HG02623 (cell line): ENCODE data around the gene SPTLC1.

Experiments
- ATAC-seq: cut with Tn5 transposase; IDR thresholded peaks from one replicate; pipeline ENCODE4 v1.9.1; 2021; ENCODE audit warnings: moderate library complexity; ENCODE audit not compliant: unreplicated experiment

SPTLC1 gene

DNA sequence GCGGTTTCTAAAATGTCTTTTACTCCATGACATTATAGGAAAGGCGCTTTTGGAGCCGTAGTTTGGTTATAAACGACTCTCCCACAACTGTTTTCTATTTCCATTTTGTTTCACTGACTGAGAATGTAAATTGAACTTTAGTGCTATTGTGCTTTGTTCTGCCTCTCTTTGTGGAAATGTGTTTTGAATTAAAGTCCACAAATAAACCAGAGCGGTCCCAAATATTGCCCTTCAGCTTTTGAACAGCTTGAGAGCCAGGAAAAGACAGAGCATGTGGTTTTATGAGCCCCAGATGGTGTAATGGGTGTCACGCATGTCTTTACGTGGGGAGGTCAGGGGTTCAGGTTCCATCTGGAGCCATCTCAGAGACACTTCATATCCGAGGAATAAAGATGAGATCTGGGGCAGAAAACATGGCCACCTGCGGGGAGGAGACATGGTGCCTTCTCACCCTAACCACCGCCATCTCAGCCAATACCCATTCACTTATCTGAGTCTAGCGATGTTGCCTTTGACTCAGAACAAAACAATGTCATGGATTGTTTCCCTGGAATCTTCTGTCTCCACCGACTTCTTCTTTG is 122.7 kb downstream of the SPTLC1 start:
- ATAC-seq: no peak

DNA sequence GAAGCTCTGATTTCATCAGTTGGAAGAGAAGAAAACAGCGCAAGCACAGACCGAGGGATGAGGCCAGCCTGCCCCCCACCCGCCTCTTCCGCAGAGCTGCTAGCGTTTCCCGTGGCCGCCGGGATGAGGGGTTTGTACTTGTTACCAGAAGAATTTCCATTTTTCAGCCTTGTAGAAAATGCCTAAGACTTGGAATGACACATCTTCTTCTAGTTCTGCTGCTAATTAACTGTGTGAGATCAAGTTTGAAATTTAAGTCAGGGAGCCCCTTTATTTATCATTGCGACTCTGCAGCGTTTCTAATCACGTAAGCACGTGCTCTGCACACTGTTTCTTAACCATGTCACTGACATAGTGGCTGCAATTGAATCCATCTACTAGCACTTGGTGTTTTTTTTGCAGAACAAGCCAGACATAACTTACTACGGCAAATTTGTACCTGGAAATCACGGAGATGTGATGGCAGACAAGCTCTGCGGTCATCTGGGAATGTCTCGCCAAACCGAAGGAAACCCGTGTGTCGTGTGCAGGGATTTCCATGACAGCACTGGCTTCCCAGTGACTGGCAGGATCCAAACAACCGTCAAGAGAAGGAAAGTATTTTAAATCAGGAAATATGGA is 123.4 kb downstream of the SPTLC1 start:
- no peak for ATAC-seq

DNA sequence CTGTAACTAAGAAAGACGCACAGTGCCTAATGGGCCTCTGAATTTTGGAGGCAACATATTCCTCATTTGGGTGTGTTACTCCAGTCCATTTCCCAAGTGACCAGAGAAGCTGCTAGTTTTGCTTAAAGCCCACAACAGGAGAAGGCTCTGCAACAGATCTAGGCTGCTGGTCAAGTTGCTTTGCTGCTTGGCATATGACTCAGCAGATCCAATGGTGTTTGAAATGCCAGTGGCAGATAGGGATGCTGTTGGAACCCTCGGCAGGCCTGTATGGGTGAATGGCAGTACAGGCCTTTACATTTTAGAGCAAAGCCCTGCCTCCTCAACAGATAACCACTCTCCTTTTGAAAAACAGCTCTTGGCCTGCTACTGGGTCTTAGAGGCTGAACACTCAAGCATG is 129.0 kb downstream of the SPTLC1 start:
- ATAC-seq: no peak

DNA sequence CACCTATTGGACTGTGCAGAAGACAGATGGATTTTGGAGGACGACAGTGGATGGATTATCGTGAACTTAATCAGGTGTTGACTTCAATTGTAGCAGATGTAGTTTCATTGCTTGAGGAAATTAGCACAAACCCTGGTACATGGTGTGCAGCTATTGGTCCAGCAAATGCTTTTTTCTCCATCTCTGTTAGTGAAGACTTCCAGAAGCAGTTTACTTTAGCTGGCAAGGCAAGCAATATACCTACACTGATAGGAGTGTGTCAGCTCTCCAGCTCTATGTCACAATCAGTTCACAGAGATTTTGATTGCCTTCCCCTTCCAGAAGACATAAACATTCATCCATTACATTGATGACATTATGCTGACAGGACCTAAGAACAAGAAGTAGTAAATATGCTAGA is 129.5 kb downstream of the SPTLC1 start:
- no peak for ATAC-seq
